ENCODE data around the gene SPRING1. TPM values are rescaled to one million over a fixed set of nuclear protein-coding genes. Genes with fewer than 3 reads are reported as not detected.

Gene SPRING1
- total and polyA plus RNA-seq, 7 experiments from 2014 or later = 12.1 to 29.5 (median 23.5) TPM

- DNase-seq = no peak
- intact Hi-C loops (cut with micrococcal nuclease) = no loop called here
- Mint-ChIP-seq H3K27me3 (no peaks in the 10 kb centered on the region), H3K4me1 (peaks cover 1 to 19% (median 12%) of the 10 kb centered on the region in 7 donors), H3K36me3 (peaks cover 3 to 28% (median 10%) of the 10 kb centered on the region in 5 donors), H3K4me3 (no peak overlapping the region), H3K27ac (peak overlapping the region in 6 of 9 donors; percentile 0 to 59 (median 20)), H3K9me3 (no peaks in the 10 kb centered on the region)
- H3K27ac ChIP-seq (ENCODE audit: low read depth, low read length) = no peak overlapping the region
- POLR2A ChIA-PET = no interaction called here
- CTCF ChIA-PET = interaction anchor here (0.9 to 1.5 kb wide), 2 partner anchors 13 to 19 kb away, joined by 3 to 5 read pairs; no protein-coding TSS in a partner anchor
- H3K9me3 ChIP-seq (ENCODE audit: control insufficient read depth in 2 of 3, low read length in 3 of 3) = no peaks in the 10 kb centered on the region
- H3K27me3 ChIP-seq (ENCODE audit: control insufficient read depth in 2 of 2, insufficient read depth in 2 of 2, low read length in 2 of 2) = no peaks in the 10 kb centered on the region
- peaks cover 9 to 57% (median 24%) of the 10 kb centered on the region in 3 experiments for H3K36me3 ChIP-seq (ENCODE audit: control insufficient read depth in 2 of 3, insufficient read depth in 3 of 3, low read length in 3 of 3)
- no peak overlapping the region for H3K4me3 ChIP-seq (ENCODE audit: low read length)
- no peaks in the 10 kb centered on the region for H3K4me1 ChIP-seq (ENCODE audit: control insufficient read depth in 2 of 2, insufficient read depth in 2 of 2, low read length in 2 of 2)
- ATAC-seq = no peak
Observed at GRCh38 chr12:116722245-116722644, 15.6 kb downstream of the SPRING1 start.

- DNase-seq (no peak), ATAC-seq (no peak)
- H3K36me3 Mint-ChIP-seq = peaks cover 16 to 46% (median 17%) of the 10 kb centered on the region in 5 donors
- no peak overlapping the region for H3K4me3 ChIP-seq (ENCODE audit: low read length)
- peaks cover 9 to 79% (median 24%) of the 10 kb centered on the region in 3 experiments for H3K36me3 ChIP-seq (ENCODE audit: control insufficient read depth in 2 of 3, insufficient read depth in 3 of 3, low read length in 3 of 3)
- CTCF ChIA-PET = interaction anchor here (0.9 to 1.0 kb wide), 2 partner anchors 10 to 11 kb away, joined by 3 to 4 read pairs; no protein-coding TSS in a partner anchor
- peak overlapping the region in 1 of 9 donors; percentile 6 for H3K27ac Mint-ChIP-seq
- peaks cover 0 to 8% (median 3%) of the 10 kb centered on the region in 7 donors for H3K4me1 Mint-ChIP-seq
- no peak overlapping the region for H3K27ac ChIP-seq (ENCODE audit: low read depth, low read length)
- intact Hi-C loops (cut with micrococcal nuclease) = no loop called here
- H3K27me3 Mint-ChIP-seq = no peaks in the 10 kb centered on the region
- H3K9me3 ChIP-seq (ENCODE audit: control insufficient read depth in 2 of 3, low read length in 3 of 3) = no peaks in the 10 kb centered on the region
- H3K9me3 Mint-ChIP-seq = no peaks in the 10 kb centered on the region
- H3K4me3 Mint-ChIP-seq = no peak overlapping the region
- POLR2A ChIA-PET = no interaction called here
- no peaks in the 10 kb centered on the region for H3K27me3 ChIP-seq (ENCODE audit: control insufficient read depth in 2 of 2, insufficient read depth in 2 of 2, low read length in 2 of 2)
- no peaks in the 10 kb centered on the region for H3K4me1 ChIP-seq (ENCODE audit: control insufficient read depth in 2 of 2, insufficient read depth in 2 of 2, low read length in 2 of 2)
Observed at GRCh38 chr12:116719731-116720528, 17.9 kb downstream of the SPRING1 start.

DNA sequence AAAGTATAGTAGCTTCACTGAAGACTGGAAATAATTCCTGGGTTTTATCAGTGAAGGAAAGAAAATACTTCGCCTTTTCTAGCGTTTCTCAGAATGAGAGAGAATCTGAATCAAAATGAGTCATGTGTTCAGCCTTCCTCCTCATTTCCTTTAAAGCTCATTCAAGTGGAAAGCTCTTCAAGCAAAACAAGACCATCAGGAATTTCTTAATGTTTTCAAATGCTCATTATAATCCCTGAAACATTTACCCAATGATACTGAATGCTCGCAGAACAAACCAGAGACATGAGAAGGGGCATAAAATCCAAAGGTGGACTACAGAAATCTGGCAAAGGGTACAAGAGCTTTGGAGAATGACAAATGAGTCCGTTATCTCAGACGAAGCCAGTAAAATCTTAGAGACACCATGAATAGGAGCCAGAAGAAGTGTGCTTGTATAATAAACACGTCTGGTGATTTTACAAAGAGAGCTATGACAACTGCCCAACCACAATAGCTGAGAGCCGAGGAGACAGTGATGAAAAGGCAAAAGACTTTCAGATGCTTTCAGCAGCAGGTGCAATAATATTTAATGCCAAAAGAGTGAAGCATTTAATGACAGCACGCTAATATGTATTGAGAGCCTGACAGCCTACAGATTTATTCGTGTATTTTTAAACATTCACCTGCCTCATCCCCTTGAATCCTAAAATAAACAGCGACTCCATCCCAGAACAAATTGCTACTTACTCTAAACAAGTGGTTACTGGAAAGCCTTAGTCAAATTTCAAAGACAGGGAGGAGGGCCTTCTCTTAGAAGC is 19.0 kb downstream of the SPRING1 start:
- Histone ChIP-seq H3K4me3 (ENCODE audit: low read length) (no peak overlapping the region), H3K4me1 (ENCODE audit: control insufficient read depth in 2 of 2, insufficient read depth in 2 of 2, low read length in 2 of 2) (no peaks in the 10 kb centered on the region), H3K27me3 (ENCODE audit: control insufficient read depth in 2 of 2, insufficient read depth in 2 of 2, low read length in 2 of 2) (no peaks in the 10 kb centered on the region), H3K36me3 (ENCODE audit: control insufficient read depth in 2 of 3, insufficient read depth in 3 of 3, low read length in 3 of 3) (peaks cover 9 to 81% (median 24%) of the 10 kb centered on the region in 3 experiments), H3K27ac (ENCODE audit: low read depth, low read length) (no peak overlapping the region), H3K9me3 (ENCODE audit: control insufficient read depth in 2 of 3, low read length in 3 of 3) (no peaks in the 10 kb centered on the region)
- ChIA-PET CTCF (interaction anchor here (0.9 to 1.2 kb wide), 2 partner anchors 9 to 10 kb away, joined by 4 to 6 read pairs; no protein-coding TSS in a partner anchor), POLR2A (no interaction called here)
- Mint-ChIP-seq H3K4me1 (peaks cover 0 to 8% (median 3%) of the 10 kb centered on the region in 7 donors), H3K27ac (peak overlapping the region in 2 of 9 donors; percentile 6 to 17), H3K36me3 (peaks cover 16 to 46% (median 17%) of the 10 kb centered on the region in 5 donors), H3K9me3 (no peaks in the 10 kb centered on the region), H3K27me3 (no peaks in the 10 kb centered on the region), H3K4me3 (no peak overlapping the region)
- intact Hi-C loops (cut with micrococcal nuclease) = no loop called here
- DNase-seq (no peak), ATAC-seq (no peak)

GRCh38 chr12:116717466-116718437 is 20.1 kb downstream of the SPRING1 start:
- DNase-seq (no peak), ATAC-seq (no peak)
- Mint-ChIP-seq H3K4me1 (peaks cover 0 to 8% (median 3%) of the 10 kb centered on the region in 7 donors), H3K4me3 (no peak overlapping the region), H3K27me3 (no peaks in the 10 kb centered on the region), H3K27ac (no peak overlapping the region), H3K36me3 (peaks cover 14 to 44% (median 16%) of the 10 kb centered on the region in 5 donors), H3K9me3 (no peaks in the 10 kb centered on the region)
- H3K4me3 ChIP-seq (ENCODE audit: low read length) = no peak overlapping the region
- intact Hi-C loops (cut with micrococcal nuclease) = no loop called here
- ChIA-PET POLR2A (no interaction called here), CTCF (interaction anchor here (1.2 kb wide), 1 partner anchor 8 kb away, joined by 6 read pairs; no protein-coding TSS in a partner anchor)
- H3K9me3 ChIP-seq (ENCODE audit: control insufficient read depth in 2 of 3, low read length in 3 of 3) = no peaks in the 10 kb centered on the region
- H3K4me1 ChIP-seq (ENCODE audit: control insufficient read depth in 2 of 2, insufficient read depth in 2 of 2, low read length in 2 of 2) = no peaks in the 10 kb centered on the region
- H3K27me3 ChIP-seq (ENCODE audit: control insufficient read depth in 2 of 2, insufficient read depth in 2 of 2, low read length in 2 of 2) = no peaks in the 10 kb centered on the region
- no peak overlapping the region for H3K27ac ChIP-seq (ENCODE audit: low read depth, low read length)
- H3K36me3 ChIP-seq (ENCODE audit: control insufficient read depth in 2 of 3, insufficient read depth in 3 of 3, low read length in 3 of 3) = peaks cover 9 to 78% (median 24%) of the 10 kb centered on the region in 3 experiments

DNA sequence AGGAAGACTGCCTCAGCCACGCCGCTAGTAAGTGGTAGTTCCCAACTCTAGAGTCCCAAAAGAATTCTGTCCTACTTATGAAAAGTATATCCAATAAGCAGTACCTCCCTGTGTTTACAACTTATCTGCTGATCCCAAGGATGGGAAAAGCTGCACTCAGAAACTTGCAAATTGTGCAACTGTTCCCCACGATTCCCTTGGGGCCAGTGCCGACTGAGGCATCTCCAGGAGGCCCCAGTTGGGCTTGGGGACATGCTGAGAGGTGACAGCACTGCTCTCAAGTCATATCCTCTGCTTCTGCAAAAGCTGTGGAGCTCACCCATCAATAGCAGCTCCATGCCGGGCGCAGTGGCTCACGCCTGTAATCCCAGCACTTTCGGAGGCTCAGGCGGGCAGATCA is 23.7 kb downstream of the SPRING1 start:
- no peaks in the 10 kb centered on the region for H3K27me3 ChIP-seq (ENCODE audit: control insufficient read depth in 2 of 2, insufficient read depth in 2 of 2, low read length in 2 of 2)
- no peaks in the 10 kb centered on the region for H3K9me3 ChIP-seq (ENCODE audit: control insufficient read depth in 2 of 3, low read length in 3 of 3)
- no peak overlapping the region for H3K27ac ChIP-seq (ENCODE audit: low read depth, low read length)
- ChIA-PET POLR2A (no interaction called here), CTCF (no interaction called here)
- H3K4me3 ChIP-seq (ENCODE audit: low read length) = no peak overlapping the region
- Mint-ChIP-seq H3K27ac (peak overlapping the region in 4 of 9 donors; percentile 40 to 75 (median 58)), H3K27me3 (peaks cover 0 to 13% (median under 1%) of the 10 kb centered on the region in 5 donors), H3K36me3 (peaks cover 6 to 22% (median 13%) of the 10 kb centered on the region in 5 donors), H3K4me3 (no peak overlapping the region), H3K4me1 (peaks cover 0 to 5% (median under 1%) of the 10 kb centered on the region in 7 donors), H3K9me3 (peaks cover 0 to 2% (median 0%) of the 10 kb centered on the region in 11 donors)
- H3K4me1 ChIP-seq (ENCODE audit: control insufficient read depth in 2 of 2, insufficient read depth in 2 of 2, low read length in 2 of 2) = peaks cover 0 to under 1% of the 10 kb centered on the region in 2 donors
- H3K36me3 ChIP-seq (ENCODE audit: control insufficient read depth in 2 of 3, insufficient read depth in 3 of 3, low read length in 3 of 3) = peaks cover 4 to 43% (median 9%) of the 10 kb centered on the region in 3 experiments
- intact Hi-C loops (cut with micrococcal nuclease) = no loop called here
- ATAC-seq (no peak), DNase-seq (no peak)

DNA sequence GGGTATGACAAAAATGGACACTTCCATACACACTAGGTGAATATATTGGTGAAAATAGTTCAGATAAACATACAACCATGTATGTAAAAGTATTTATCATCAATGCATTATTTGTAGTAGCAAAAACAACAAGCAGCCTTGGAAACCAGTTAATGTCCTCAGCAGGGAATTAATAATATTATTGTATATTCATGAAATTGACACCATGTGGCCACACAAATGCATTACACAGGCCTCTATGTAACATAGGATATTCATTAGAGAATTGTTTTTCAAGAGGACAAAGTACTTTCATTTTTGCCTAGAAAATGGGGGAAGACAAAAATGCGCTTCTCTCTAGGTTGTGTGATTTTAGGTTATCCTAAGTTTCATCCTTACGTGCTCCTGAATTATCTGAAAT is 24.3 kb downstream of the SPRING1 start:
- intact Hi-C loops (cut with micrococcal nuclease) = no loop called here
- Mint-ChIP-seq H3K27me3 (peaks cover 0 to 19% (median 5%) of the 10 kb centered on the region in 5 donors), H3K4me3 (no peak overlapping the region), H3K9me3 (peaks cover 0 to 2% (median 0%) of the 10 kb centered on the region in 11 donors), H3K36me3 (peaks cover 6 to 22% (median 13%) of the 10 kb centered on the region in 5 donors), H3K27ac (peak overlapping the region in 5 of 9 donors; percentile 40 to 75 (median 74)), H3K4me1 (peaks cover 6 to 10% (median 7%) of the 10 kb centered on the region in 7 donors)
- ChIA-PET POLR2A (no interaction called here), CTCF (no interaction called here)
- peaks cover 2 to 36% (median 4%) of the 10 kb centered on the region in 3 experiments for H3K36me3 ChIP-seq (ENCODE audit: control insufficient read depth in 2 of 3, insufficient read depth in 3 of 3, low read length in 3 of 3)
- H3K27me3 ChIP-seq (ENCODE audit: control insufficient read depth in 2 of 2, insufficient read depth in 2 of 2, low read length in 2 of 2) = no peaks in the 10 kb centered on the region
- no peak overlapping the region for H3K27ac ChIP-seq (ENCODE audit: low read depth, low read length)
- H3K4me3 ChIP-seq (ENCODE audit: low read length) = no peak overlapping the region
- H3K9me3 ChIP-seq (ENCODE audit: control insufficient read depth in 2 of 3, low read length in 3 of 3) = no peaks in the 10 kb centered on the region
- peaks cover 0 to 7% of the 10 kb centered on the region in 2 donors for H3K4me1 ChIP-seq (ENCODE audit: control insufficient read depth in 2 of 2, insufficient read depth in 2 of 2, low read length in 2 of 2)
- ATAC-seq = no peak
- no peak for DNase-seq
